HEK293 (cell line): ENCODE data around the gene SEPTIN2.
A peak's percentile ranks its signal among the peaks of the same experiment; 100 is the strongest.

Source experiments
- BCL6B ChIP-seq: fragments of 450-650 bp; formaldehyde crosslinking; IDR thresholded peaks from 2 replicates; pipeline ENCODE4 v1.5.1; 2017; ENCODE audit warnings: missing biosample characterization, missing genetic modification characterization
- HIC1 ChIP-seq: fragments of 450-650 bp; formaldehyde crosslinking; IDR thresholded peaks from 2 replicates; pipeline ENCODE4 v1.5.1; 2016; ENCODE audit warnings: missing biosample characterization, missing genetic modification characterization
- KLF10 ChIP-seq: fragments of 450-650 bp; IDR thresholded peaks from 2 replicates; pipeline ENCODE4 v1.5.1; 2018; ENCODE audit warnings: missing biosample characterization, mild to moderate bottlenecking, missing genetic modification characterization
- KLF7 ChIP-seq: fragments of 450-650 bp; formaldehyde crosslinking; IDR thresholded peaks from 2 replicates; pipeline ENCODE4 v1.5.1; 2016; ENCODE audit warnings: missing biosample characterization, missing genetic modification characterization, borderline replicate concordance
- PBX3 ChIP-seq: sonication (generic); formaldehyde crosslinking; IDR thresholded peaks from 2 replicates; pipeline ENCODE4 v1.8.1; 2022; ENCODE audit warnings: mild to moderate bottlenecking, moderate library complexity, missing genetic modification reagents
- PRDM1 ChIP-seq: fragments of 450-650 bp; formaldehyde crosslinking; IDR thresholded peaks from 2 replicates; pipeline ENCODE4; 2016; ENCODE audit warnings: missing biosample characterization, missing genetic modification characterization
- ZBTB7A ChIP-seq: fragments of 450-650 bp; formaldehyde crosslinking; IDR thresholded peaks from 2 replicates; pipeline ENCODE4 v1.5.1; 2016; ENCODE audit warnings: low read depth, missing biosample characterization, missing genetic modification characterization
- ZNF146 ChIP-seq: fragments of 450-650 bp; formaldehyde crosslinking; IDR thresholded peaks from 2 replicates; pipeline ENCODE4 v1.5.1; 2016; ENCODE audit warnings: missing biosample characterization, missing genetic modification characterization
- ZNF202 ChIP-seq: fragments of 450-650 bp; formaldehyde crosslinking; IDR thresholded peaks from 2 replicates; pipeline ENCODE4 v1.5.1; 2016; ENCODE audit warnings: missing biosample characterization, missing genetic modification characterization, borderline replicate concordance
- ZNF211 ChIP-seq: fragments of 450-650 bp; formaldehyde crosslinking; IDR thresholded peaks from 2 replicates; pipeline ENCODE4 v1.5.1; 2016; ENCODE audit warnings: low read depth, missing biosample characterization, missing genetic modification characterization
- ZNF239 ChIP-seq: fragments of 450-650 bp; formaldehyde crosslinking; IDR thresholded peaks from 2 replicates; pipeline ENCODE4 v1.5.1; 2016; ENCODE audit warnings: missing biosample characterization, missing genetic modification characterization
- ZNF24 ChIP-seq: fragments of 450-650 bp; formaldehyde crosslinking; IDR thresholded peaks from 2 replicates; pipeline ENCODE4 v1.5.1; 2016; ENCODE audit warnings: missing biosample characterization, missing genetic modification characterization
- ZNF26 ChIP-seq: fragments of 450-650 bp; formaldehyde crosslinking; IDR thresholded peaks from 2 replicates; pipeline ENCODE4 v1.5.1; 2016; ENCODE audit warnings: missing biosample characterization, missing genetic modification characterization
- ZNF274 ChIP-seq, 2 experiments: fragments of 200-500 bp in 1 of 2; fragments of 450-650 bp in 1 of 2; sonication (Bioruptor generic) in 1 of 2; formaldehyde crosslinking in 1 of 2; IDR thresholded peaks; 2 replicates each; pipeline versions ENCODE4 v1.5.1 to v1.6.1; 2014 to 2016; ENCODE audit warnings: borderline replicate concordance in 1 of 2, inconsistent platforms in 1 of 2, low read length in 1 of 2, missing biosample characterization in 1 of 2, missing genetic modification characterization in 1 of 2
- ZNF280C ChIP-seq: fragments of 450-650 bp; formaldehyde crosslinking; IDR thresholded peaks from 2 replicates; pipeline ENCODE4 v1.5.1; 2016; ENCODE audit warnings: missing biosample characterization, missing genetic modification characterization
- ZNF416 ChIP-seq: fragments of 450-650 bp; formaldehyde crosslinking; IDR thresholded peaks from 2 replicates; pipeline ENCODE4 v1.5.1; 2016; ENCODE audit warnings: missing biosample characterization, missing genetic modification characterization
- ZNF521 ChIP-seq: fragments of 450-650 bp; formaldehyde crosslinking; IDR thresholded peaks from 2 replicates; pipeline ENCODE4 v1.5.1; 2017; ENCODE audit warnings: missing biosample characterization, mild to moderate bottlenecking, missing genetic modification characterization
- ZNF529 ChIP-seq: fragments of 450-650 bp; formaldehyde crosslinking; IDR thresholded peaks from 2 replicates; pipeline ENCODE4 v1.5.1; 2017; ENCODE audit warnings: missing genetic modification characterization, missing biosample characterization; ENCODE audit not compliant: insufficient replicate concordance
- ZNF530 ChIP-seq: fragments of 450-650 bp; formaldehyde crosslinking; IDR thresholded peaks from 2 replicates; pipeline ENCODE4 v1.5.1; 2016; ENCODE audit warnings: low read depth, missing biosample characterization, missing genetic modification characterization
- ZNF549 ChIP-seq: fragments of 450-650 bp; IDR thresholded peaks from 2 replicates; pipeline ENCODE4 v1.5.1; 2018; ENCODE audit warnings: missing biosample characterization, missing genetic modification characterization, mild to moderate bottlenecking, inconsistent platforms, moderate library complexity
- ZNF561 ChIP-seq: fragments of 450-650 bp; IDR thresholded peaks from 2 replicates; pipeline ENCODE4 v1.5.1; 2018; ENCODE audit warnings: missing biosample characterization, missing genetic modification characterization, borderline replicate concordance
- ZNF610 ChIP-seq: fragments of 450-650 bp; formaldehyde crosslinking; IDR thresholded peaks from 2 replicates; pipeline ENCODE4 v1.5.1; 2016; ENCODE audit warnings: missing biosample characterization, missing genetic modification characterization, borderline replicate concordance
- ZNF639 ChIP-seq: fragments of 450-650 bp; formaldehyde crosslinking; IDR thresholded peaks from 2 replicates; pipeline ENCODE4 v1.5.1; 2016; ENCODE audit warnings: missing biosample characterization, missing genetic modification characterization
- ZNF677 ChIP-seq: fragments of 450-650 bp; IDR thresholded peaks from 2 replicates; pipeline ENCODE4 v1.5.0; 2018; ENCODE audit warnings: missing biosample characterization, mild to moderate bottlenecking, missing genetic modification characterization, moderate library complexity
- ZNF76 ChIP-seq: fragments of 450-650 bp; formaldehyde crosslinking; IDR thresholded peaks from 2 replicates; pipeline ENCODE4; 2016; ENCODE audit warnings: low read depth, missing biosample characterization, missing genetic modification characterization, borderline replicate concordance
- ZNF830 ChIP-seq: fragments of 450-650 bp; IDR thresholded peaks from 2 replicates; pipeline ENCODE4 v1.5.0; 2018; ENCODE audit warnings: missing biosample characterization, missing genetic modification characterization, low read depth, mild to moderate bottlenecking, moderate library complexity
- ZSCAN16 ChIP-seq: fragments of 450-650 bp; formaldehyde crosslinking; IDR thresholded peaks from 2 replicates; pipeline ENCODE4 v1.5.1; 2016; ENCODE audit warnings: missing biosample characterization, missing genetic modification characterization

Gene SEPTIN2

GRCh38 chr2:241315879-241316631, at the start of gene SEPTIN2 (continued):
- TF ChIP-seq ZNF639 (tag by site-specific recombination) = no peak
- TF ChIP-seq ZNF529 (tag by site-specific recombination) = no peak
- no peak for TF ChIP-seq PRDM1 (tag by site-specific recombination)
- TF ChIP-seq ZNF239 (tag by site-specific recombination) = no peak
- TF ChIP-seq ZNF530 = no peak
- TF ChIP-seq ZNF211 (tag by site-specific recombination) = no peak
- no peak for TF ChIP-seq ZNF26 (tag by site-specific recombination)
- no peak for TF ChIP-seq ZNF521
- 0 out of 2 replicates have a peak, but pooled peaks have one; percentile 9 for TF ChIP-seq KLF10 (tag by site-specific recombination)
- TF ChIP-seq KLF7 = peak; percentile 15; the same call in 1 of the 2 replicates
- no peak for TF ChIP-seq BCL6B (tag by site-specific recombination)
- TF ChIP-seq HIC1 (tag by site-specific recombination) = no peak
- TF ChIP-seq ZNF830 = no peak
- TF ChIP-seq PBX3 (CRISPR knock-in tag) = no peak
- no peak for TF ChIP-seq ZNF274 (IDR thresholded peaks at IDR 0.05; ENCODE audit: low read length)
- TF ChIP-seq ZNF274 (tag by site-specific recombination; IDR thresholded peaks at IDR 0.05; ENCODE audit: borderline replicate concordance) = no peak
- peak; percentile 32; the same call in 1 of the 2 replicates for TF ChIP-seq ZNF24
- TF ChIP-seq ZBTB7A (tag by site-specific recombination) = no peak
- TF ChIP-seq ZNF202 (tag by site-specific recombination) = no peak
- TF ChIP-seq ZNF146 (tag by site-specific recombination) = no peak
- TF ChIP-seq ZSCAN16 (tag by site-specific recombination) = 0 out of 2 replicates have a peak, but pooled peaks have one; percentile 24
- no peak for TF ChIP-seq ZNF549 (tag by site-specific recombination)
- no peak for TF ChIP-seq ZNF610 (tag by site-specific recombination)
- peak; percentile 79; the same call in 1 of the 2 replicates for TF ChIP-seq ZNF561 (tag by site-specific recombination)
- no peak for TF ChIP-seq ZNF416 (tag by site-specific recombination)
- no peak for TF ChIP-seq ZNF677
- TF ChIP-seq ZNF280C (tag by site-specific recombination) = no peak
- TF ChIP-seq ZNF76 (tag by site-specific recombination) = no peak; the same call in 1 of the 2 replicates
